Measurements from ENCODE around the gene ASB4.
"Not testable (repeated sequence)": the region's sequence is repeated elsewhere in the genome, so short reads cannot be mapped to it uniquely, and the experiment has no call there.

Gene ASB4

GRCh38 chr7:95485391-95486123, at the start of gene ASB4:
ASB4 (plus strand) TSS chr7:95485943; CDS start chr7:95485972, 29 bp downstream.
- Histone ChIP-seq H3K4me3 (no peak within 1 kb of the TSS), H3K27ac (no peak within 1 kb of the TSS)

GRCh38 chr7:95436407-95436806, 49.3 kb upstream of the ASB4 start:
- Histone ChIP-seq H3K27ac (no peak overlapping the region), H3K4me3 (no peak overlapping the region)

- Histone ChIP-seq H3K27ac (no peak overlapping the region), H3K4me3 (no peak overlapping the region)
These were observed 45.2 kb upstream of the ASB4 start for GRCh38 chr7:95440394-95441038.

GRCh38 chr7:95441042-95441823, 44.5 kb upstream of the ASB4 start:
- no peak overlapping the region for H3K4me3 ChIP-seq

GRCh38 chr7:95444796-95445195, 40.9 kb upstream of the ASB4 start:
- Histone ChIP-seq H3K27ac (no peak overlapping the region), H3K4me3 (no peak overlapping the region)

More at GRCh38 chr7:95441042-95441823, 44.5 kb upstream of the ASB4 start:
- no peak overlapping the region for H3K27ac ChIP-seq

- Histone ChIP-seq H3K4me3 (no peak overlapping the region), H3K27ac (no peak overlapping the region)
These were observed 39.1 kb upstream of the ASB4 start for GRCh38 chr7:95446618-95447017.

GRCh38 chr7:95454438-95455045, 31.2 kb upstream of the ASB4 start:
- Histone ChIP-seq H3K27ac (no peak overlapping the region), H3K4me3 (no peak overlapping the region)

GRCh38 chr7:95457947-95458346, 27.8 kb upstream of the ASB4 start:
- no peak overlapping the region for H3K27ac ChIP-seq

GRCh38 chr7:95460653-95461052, 25.1 kb upstream of the ASB4 start:
- H3K27ac ChIP-seq, H3K4me3 ChIP-seq: not testable (repeated sequence)

More at GRCh38 chr7:95457947-95458346, 27.8 kb upstream of the ASB4 start:
- no peak overlapping the region for H3K4me3 ChIP-seq

GRCh38 chr7:95467912-95468607, 17.7 kb upstream of the ASB4 start:
- no peak overlapping the region for H3K4me3 ChIP-seq

GRCh38 chr7:95469187-95469586, 16.6 kb upstream of the ASB4 start:
- Histone ChIP-seq H3K27ac (no peak overlapping the region), H3K4me3 (no peak overlapping the region)

More at GRCh38 chr7:95467912-95468607, 17.7 kb upstream of the ASB4 start:
- H3K27ac ChIP-seq: no peak overlapping the region

GRCh38 chr7:95469848-95470247, 15.9 kb upstream of the ASB4 start:
- no peak overlapping the region for H3K4me3 ChIP-seq
- H3K27ac ChIP-seq: peak overlapping the region in 1 of 21 experiments; percentile 13

GRCh38 chr7:95470452-95470851, 15.3 kb upstream of the ASB4 start:
- Histone ChIP-seq H3K27ac (peak overlapping the region in 3 of 21 experiments; percentile 13 to 53 (median 33)), H3K4me3 (no peak overlapping the region)

- Histone ChIP-seq H3K4me3 (no peak overlapping the region), H3K27ac (peak overlapping the region in 3 of 21 experiments; percentile 13 to 53 (median 33))
These were observed 14.7 kb upstream of the ASB4 start for GRCh38 chr7:95471071-95471470.

GRCh38 chr7:95472581-95473161, 13.1 kb upstream of the ASB4 start:
- Histone ChIP-seq H3K4me3 (no peak overlapping the region), H3K27ac (no peak overlapping the region)

- Histone ChIP-seq H3K27ac (no peak overlapping the region), H3K4me3 (no peak overlapping the region)
These were observed 12.3 kb upstream of the ASB4 start for GRCh38 chr7:95473276-95473985.

- H3K27ac ChIP-seq: no peak overlapping the region
- no peak overlapping the region for H3K4me3 ChIP-seq
These were observed 9.5 kb upstream of the ASB4 start for GRCh38 chr7:95476072-95476847.

Data from skin epidermis (tissue), 12 donors.